Left ventricle myocardium inferior (tissue), 1 donor: ENCODE results near the gene TGOLN2. TPM values are rescaled to one million over a fixed set of nuclear protein-coding genes. Genes with fewer than 3 reads are reported as not detected.
A peak's percentile ranks its signal among the peaks of the same experiment; 100 is the strongest.

ENCODE experiments used
- DNase-seq: peaks from one replicate; pipeline ENCODE4 v3.0.0-alpha.2; 2020
- H3K27ac ChIP-seq: fragments of 200-600 bp; replicated peaks from 2 replicates; pipeline ENCODE4 v1.8.0; 2021
- H3K27me3 ChIP-seq: fragments of 200-600 bp; 2 replicates; pipeline ENCODE4 v1.8.0; 2021; ENCODE audit warnings: low read depth
- H3K36me3 ChIP-seq: fragments of 200-600 bp; 2 replicates; pipeline ENCODE4 v1.8.0; 2021
- H3K4me1 ChIP-seq: fragments of 200-600 bp; 2 replicates; pipeline ENCODE4 v1.8.0; 2021
- H3K4me3 ChIP-seq: fragments of 200-600 bp; 2 replicates; pipeline ENCODE4 v1.8.0; 2021; ENCODE audit warnings: mild to moderate bottlenecking, moderate library complexity
- H3K9me3 ChIP-seq: fragments of 200-600 bp; replicated peaks from 2 replicates; pipeline ENCODE4 v1.8.0; 2021
- CTCF ChIP-seq: fragments of 200-600 bp; IDR thresholded peaks from 2 replicates; pipeline ENCODE4 v1.8.0; 2021; ENCODE audit warnings: antibody characterized with exemption, mild to moderate bottlenecking, borderline replicate concordance
- intact Hi-C: fragments of 100-400 bp; cut with micrococcal nuclease; formaldehyde crosslinking; loops from one replicate; pipeline ENCODE4 v1.11.0; 2022
- total RNA-seq: library from RNA; stranded (reverse); fragmentation: NEBNext Ultra II Directional; extraction: Animal tissue kit (Norgen Biotek cat#: 25700); gene quantifications from one replicate; pipeline ENCODE4 v1.2.1, GENCODE V29; 2021
- donor health status: DM: no; HTN: yes; CAD: no; lungs with severe emphysema.

Gene TGOLN2
- total RNA-seq, 1 donor from 2014 or later = 71.5 TPM

GRCh38 chr2:85302121-85302520 lies 25.7 kb downstream of the TGOLN2 start:
- intact Hi-C loops = loop anchor here (5.0 kb wide), 1 partner anchor 235 kb away; no protein-coding TSS in a partner anchor
- Histone ChIP-seq H3K4me3 (no peak overlapping the region), H3K27me3 (no peaks in the 10 kb centered on the region), H3K36me3 (peaks cover 28% of the 10 kb centered on the region), H3K27ac (no peak overlapping the region), H3K9me3 (no peaks in the 10 kb centered on the region), H3K4me1 (peaks cover 18% of the 10 kb centered on the region)
- TF ChIP-seq CTCF = no peak
- DNase-seq = no peak

- peak overlapping the region; percentile 53 for H3K27ac ChIP-seq
Observed at GRCh38 chr2:85291425-85292023, 36.3 kb downstream of the TGOLN2 start.

GRCh38 chr2:85288244-85288725 lies 39.5 kb downstream of the TGOLN2 start:
- no peak for TF ChIP-seq CTCF
- no peak overlapping the region for H3K4me3 ChIP-seq
- H3K9me3 ChIP-seq = no peaks in the 10 kb centered on the region
- DNase-seq = no peak
- H3K4me1 ChIP-seq = peaks cover 4% of the 10 kb centered on the region
- no peaks in the 10 kb centered on the region for H3K27me3 ChIP-seq
- intact Hi-C loops = no loop called here
- no peak overlapping the region for H3K27ac ChIP-seq
- peaks cover 9% of the 10 kb centered on the region for H3K36me3 ChIP-seq

More at GRCh38 chr2:85291425-85292023, 36.3 kb downstream of the TGOLN2 start:
- H3K4me1 ChIP-seq = no peaks in the 10 kb centered on the region
- H3K27me3 ChIP-seq = no peaks in the 10 kb centered on the region
- H3K36me3 ChIP-seq = no peaks in the 10 kb centered on the region
- peak overlapping the region; percentile 10 for H3K4me3 ChIP-seq
- intact Hi-C loops = no loop called here
- no peak for TF ChIP-seq CTCF
- DNase-seq = no peak
- H3K9me3 ChIP-seq = no peaks in the 10 kb centered on the region

- Histone ChIP-seq H3K27me3 (no peaks in the 10 kb centered on the region), H3K4me1 (peaks cover 4% of the 10 kb centered on the region), H3K27ac (no peak overlapping the region), H3K36me3 (peaks cover 9% of the 10 kb centered on the region), H3K4me3 (no peak overlapping the region), H3K9me3 (no peaks in the 10 kb centered on the region)
- no peak for DNase-seq
- no peak for TF ChIP-seq CTCF
- intact Hi-C loops = no loop called here
Observed at GRCh38 chr2:85287721-85288120, 40.1 kb downstream of the TGOLN2 start.

- Histone ChIP-seq H3K9me3 (no peaks in the 10 kb centered on the region), H3K4me1 (peaks cover 4% of the 10 kb centered on the region), H3K27me3 (no peaks in the 10 kb centered on the region), H3K36me3 (peaks cover 9% of the 10 kb centered on the region), H3K4me3 (no peak overlapping the region), H3K27ac (no peak overlapping the region)
- no peak for TF ChIP-seq CTCF
- intact Hi-C loops = no loop called here
- no peak for DNase-seq
Observed at GRCh38 chr2:85286918-85287317, 40.9 kb downstream of the TGOLN2 start.
